Neural crest cell (in vitro differentiated cells): ENCODE results near the gene TBCD. TPM values are rescaled to one million over a fixed set of nuclear protein-coding genes. Genes with fewer than 3 reads are reported as not detected.

Source experiments
- DNase-seq: peaks from one replicate; pipeline ENCODE4 v3.0.0; 2021; ENCODE audit warnings: low read depth, mixed read lengths, low spot score
- H3K27ac Mint-ChIP-seq: one replicate; pipeline ENCODE4 v1.8.0; 2021; ENCODE audit warnings: mild to moderate bottlenecking, mixed read lengths; ENCODE audit not compliant: unreplicated experiment
- H3K27me3 Mint-ChIP-seq: 2 replicates; pipeline ENCODE4 v1.8.0; 2021; ENCODE audit warnings: low read depth, mild to moderate bottlenecking, mixed read lengths
- H3K36me3 Mint-ChIP-seq: 2 replicates; pipeline ENCODE4 v1.8.0; 2021; ENCODE audit warnings: low read depth, mild to moderate bottlenecking, mixed read lengths
- H3K4me1 Mint-ChIP-seq: 2 replicates; pipeline ENCODE4 v1.8.0; 2021; ENCODE audit warnings: mixed read lengths
- H3K4me3 Mint-ChIP-seq: one replicate; pipeline ENCODE4 v1.8.0; 2021; ENCODE audit warnings: mild to moderate bottlenecking, mixed read lengths
- H3K9me3 Mint-ChIP-seq: 2 replicates; pipeline ENCODE4 v1.8.0; 2021; ENCODE audit warnings: mixed read lengths
- CTCF ChIP-seq: fragments of 200-600 bp; sonication (generic); conservative IDR thresholded peaks from 2 replicates; pipeline ENCODE4 v1.5.0; 2021; ENCODE audit warnings: antibody characterized with exemption, mild to moderate bottlenecking
- total RNA-seq: library from RNA; stranded (reverse); gene quantifications from 2 replicates; pipeline ENCODE4 v1.2.1, GENCODE V29; 2021

The TBCD gene
- total RNA-seq, 1 donor from 2014 or later, result 166 TPM

- H3K27ac Mint-ChIP-seq, result peak overlapping the region; percentile 62
- DNase-seq, result no peak
- no peak for TF ChIP-seq CTCF
- no peaks in the 10 kb centered on the region for H3K27me3 Mint-ChIP-seq
- H3K4me3 Mint-ChIP-seq, result no peak overlapping the region
- H3K36me3 Mint-ChIP-seq, result peaks cover 21% of the 10 kb centered on the region
- H3K4me1 Mint-ChIP-seq, result peaks cover 30% of the 10 kb centered on the region
- H3K9me3 Mint-ChIP-seq, result peaks cover 2% of the 10 kb centered on the region
These were observed 137.0 kb downstream of the TBCD start for GRCh38 chr17:82888583-82889495.

- H3K9me3 Mint-ChIP-seq, result peaks cover 2% of the 10 kb centered on the region
- no peak overlapping the region for H3K4me3 Mint-ChIP-seq
- no peak for TF ChIP-seq CTCF
- peak overlapping the region; percentile 81 for H3K27ac Mint-ChIP-seq
- H3K27me3 Mint-ChIP-seq, result no peaks in the 10 kb centered on the region
- peaks cover 28% of the 10 kb centered on the region for H3K4me1 Mint-ChIP-seq
- DNase-seq, result no peak
- H3K36me3 Mint-ChIP-seq, result peaks cover 21% of the 10 kb centered on the region
These were observed 137.9 kb downstream of the TBCD start for GRCh38 chr17:82889496-82890338.

GRCh38 chr17:82890339-82890730 lies 138.5 kb downstream of the TBCD start:
- no peak for DNase-seq
- TF ChIP-seq CTCF, result no peak
- H3K27me3 Mint-ChIP-seq, result no peaks in the 10 kb centered on the region
- H3K27ac Mint-ChIP-seq, result no peak overlapping the region
- peaks cover 2% of the 10 kb centered on the region for H3K9me3 Mint-ChIP-seq
- peaks cover 22% of the 10 kb centered on the region for H3K36me3 Mint-ChIP-seq
- peaks cover 25% of the 10 kb centered on the region for H3K4me1 Mint-ChIP-seq
- H3K4me3 Mint-ChIP-seq, result peak overlapping the region; percentile 23

GRCh38 chr17:82890926-82891678 lies 139.2 kb downstream of the TBCD start:
- H3K27ac Mint-ChIP-seq, result peak overlapping the region; percentile 94
- H3K4me3 Mint-ChIP-seq, result peak overlapping the region; percentile 14
- peaks cover 2% of the 10 kb centered on the region for H3K9me3 Mint-ChIP-seq
- no peaks in the 10 kb centered on the region for H3K27me3 Mint-ChIP-seq
- H3K36me3 Mint-ChIP-seq, result peaks cover 22% of the 10 kb centered on the region
- peaks cover 19% of the 10 kb centered on the region for H3K4me1 Mint-ChIP-seq
- no peak for DNase-seq
- TF ChIP-seq CTCF, result no peak

GRCh38 chr17:82891911-82892310 lies 140.0 kb downstream of the TBCD start:
- TF ChIP-seq CTCF, result no peak
- Mint-ChIP-seq H3K27ac (peak overlapping the region; percentile 50), H3K9me3 (peaks cover 2% of the 10 kb centered on the region), H3K27me3 (no peaks in the 10 kb centered on the region), H3K4me3 (no peak overlapping the region), H3K4me1 (peaks cover 15% of the 10 kb centered on the region), H3K36me3 (peaks cover 20% of the 10 kb centered on the region)
- no peak for DNase-seq
